Measurements from ENCODE around the gene PNLDC1.

The PNLDC1 gene

GRCh38 chr6:159761873-159762680 lies 38.0 kb upstream of the PNLDC1 start, which contains the start of gene ACAT2:
Gene ACAT2 (plus strand): TSS chr6:159762045. CDS start chr6:159762088, 43 bp downstream.
- TF ChIP-seq CTCF (IDR thresholded peaks at IDR 0.05; ENCODE audit: low read depth, low read length), result no peak
- no peaks in the 10 kb centered on the region for H3K9me3 ChIP-seq
- H3K36me3 ChIP-seq, result peaks cover 42% of the 10 kb centered on the region
- peak within 1 kb of the TSS; percentile 90 for H3K4me3 ChIP-seq (ENCODE audit: low read depth, low read length)
- no peaks in the 10 kb centered on the region for H3K4me1 ChIP-seq
- peak; percentile 97 for DNase-seq
- no peaks in the 10 kb centered on the region for H3K27me3 ChIP-seq

GRCh38 chr6:159762681-159763293 lies 37.3 kb upstream of the PNLDC1 start:
- no peak for TF ChIP-seq CTCF (IDR thresholded peaks at IDR 0.05; ENCODE audit: low read depth, low read length)
- Histone ChIP-seq H3K36me3 (peaks cover 45% of the 10 kb centered on the region), H3K4me3 (ENCODE audit: low read depth, low read length) (peak overlapping the region; percentile 90), H3K4me1 (no peaks in the 10 kb centered on the region), H3K9me3 (no peaks in the 10 kb centered on the region), H3K27me3 (no peaks in the 10 kb centered on the region)
- no peak for DNase-seq

GRCh38 chr6:159766906-159767305 lies 33.2 kb upstream of the PNLDC1 start:
- H3K36me3 ChIP-seq, result peaks cover 75% of the 10 kb centered on the region
- H3K9me3 ChIP-seq, result no peaks in the 10 kb centered on the region
- H3K4me3 ChIP-seq (ENCODE audit: low read depth, low read length), result no peak overlapping the region
- no peak for DNase-seq
- no peak for TF ChIP-seq CTCF (IDR thresholded peaks at IDR 0.05; ENCODE audit: low read depth, low read length)
- H3K4me1 ChIP-seq, result no peaks in the 10 kb centered on the region
- no peaks in the 10 kb centered on the region for H3K27me3 ChIP-seq

- H3K4me3 ChIP-seq (ENCODE audit: low read depth, low read length), result no peak overlapping the region
- H3K9me3 ChIP-seq, result no peaks in the 10 kb centered on the region
- H3K4me1 ChIP-seq, result no peaks in the 10 kb centered on the region
- no peak for TF ChIP-seq CTCF (IDR thresholded peaks at IDR 0.05; ENCODE audit: low read depth, low read length)
- H3K27me3 ChIP-seq, result no peaks in the 10 kb centered on the region
- H3K36me3 ChIP-seq, result peaks cover 79% of the 10 kb centered on the region
- no peak for DNase-seq
Observed at GRCh38 chr6:159769470-159769869, 30.6 kb upstream of the PNLDC1 start.

- Histone ChIP-seq H3K4me1 (no peaks in the 10 kb centered on the region), H3K27me3 (no peaks in the 10 kb centered on the region), H3K9me3 (no peaks in the 10 kb centered on the region), H3K36me3 (peaks cover 78% of the 10 kb centered on the region), H3K4me3 (ENCODE audit: low read depth, low read length) (no peak overlapping the region)
- no peak for TF ChIP-seq CTCF (IDR thresholded peaks at IDR 0.05; ENCODE audit: low read depth, low read length)
- no peak for DNase-seq
Observed at GRCh38 chr6:159772196-159772595, 27.9 kb upstream of the PNLDC1 start.

Data from BE2C (cell line).